Stimulated activated CD8-positive, alpha-beta memory T cell treated with anti-CD3 and anti-CD28 coated beads, Interleukin-12 subunit alpha, Interleukin-12 subunit beta, amount 100 ng/mL, for 24 hours (primary cell): ENCODE measurements around the gene HSD17B14.
"Not testable (repeated sequence)": the region's sequence is repeated elsewhere in the genome, so short reads cannot be mapped to it uniquely, and the experiment has no call there.

Experiments used
- DNase-seq: peaks from one replicate; pipeline ENCODE4 v3.0.0-alpha.2; 2020; ENCODE audit errors: extremely low read depth

The HSD17B14 gene

DNA sequence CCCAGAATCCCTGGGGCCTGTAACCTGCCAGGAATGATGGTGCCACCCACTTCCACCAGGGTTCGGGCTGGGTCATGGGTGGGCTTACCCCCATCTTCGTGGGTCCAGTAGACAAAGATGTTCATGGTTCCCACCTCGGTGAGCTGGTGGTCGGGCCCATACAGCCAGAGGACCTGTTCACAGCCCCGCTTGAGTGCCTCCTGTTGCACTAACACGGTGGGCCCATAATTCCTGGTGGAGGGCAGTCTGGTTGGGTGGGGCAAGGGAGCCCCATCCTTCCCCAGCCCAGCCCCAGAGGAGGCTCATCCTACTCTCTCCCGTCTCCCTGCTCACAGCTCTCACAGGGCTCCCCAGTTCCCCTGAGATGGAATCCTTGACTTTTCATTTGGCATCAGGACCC is 39.2 kb downstream of the HSD17B14 start:
- DNase-seq, result no peak

DNA sequence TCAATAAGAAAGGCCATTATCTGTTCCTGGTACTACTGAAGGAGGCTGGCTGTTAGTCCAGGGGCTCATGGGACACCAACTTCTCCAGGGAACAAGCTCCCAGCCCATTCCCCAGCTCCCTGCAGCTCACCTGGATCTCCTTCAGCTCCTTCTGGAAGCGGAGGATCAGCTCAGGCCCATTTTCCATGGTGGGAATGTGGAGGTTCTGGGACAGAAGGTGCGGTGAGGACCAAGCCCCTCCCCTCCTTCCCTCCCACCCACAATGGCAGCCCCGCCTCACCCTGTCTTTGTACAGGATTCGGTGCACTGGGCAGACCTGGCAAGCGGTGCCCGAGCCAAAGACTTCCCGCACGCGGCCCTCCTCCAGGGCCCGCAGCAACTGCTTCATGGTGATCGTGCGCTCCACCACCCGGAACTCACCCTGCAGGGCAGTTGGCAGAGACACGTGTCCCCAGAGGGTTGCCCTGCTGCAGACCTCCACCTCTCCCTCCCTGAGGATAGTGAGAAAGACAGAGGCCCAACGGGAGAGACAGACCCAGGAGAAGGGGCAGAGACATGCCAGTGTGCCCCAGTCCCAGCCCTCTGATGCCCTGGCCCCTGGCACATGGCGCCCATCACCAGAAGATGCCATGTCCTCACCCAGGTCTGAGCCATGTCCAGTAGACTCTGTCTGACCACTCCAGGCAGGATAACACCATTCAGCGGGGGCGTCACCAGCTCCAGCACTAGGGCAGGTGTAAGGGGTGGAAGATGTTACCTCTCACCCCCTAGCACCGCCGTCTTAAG is 39.8 kb downstream of the HSD17B14 start:
- DNase-seq, result no peak

DNA sequence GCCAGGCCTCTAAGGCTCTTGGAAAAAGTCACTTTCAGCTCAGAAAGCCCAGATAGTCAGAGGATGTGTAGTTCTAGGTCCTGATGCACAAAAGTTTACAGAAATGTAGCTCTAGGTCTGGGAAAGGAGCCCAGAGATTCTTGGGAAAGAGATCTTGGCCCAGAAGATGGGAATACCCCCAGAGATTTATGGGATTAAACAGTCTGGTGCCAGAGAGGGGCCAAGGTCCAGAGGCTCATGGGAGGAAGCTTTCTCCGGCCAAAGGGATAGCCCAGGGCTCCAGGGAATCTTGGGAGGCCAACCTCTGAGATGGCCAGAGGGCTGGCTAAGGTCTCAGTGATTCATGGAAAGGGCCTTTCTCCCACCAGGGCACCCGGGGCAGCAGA is 40.6 kb downstream of the HSD17B14 start:
- DNase-seq, result no peak

- DNase-seq, result peak; percentile 52
Measured at GRCh38 chr19:48795055-48795684, 41.1 kb downstream of the HSD17B14 start.

DNA sequence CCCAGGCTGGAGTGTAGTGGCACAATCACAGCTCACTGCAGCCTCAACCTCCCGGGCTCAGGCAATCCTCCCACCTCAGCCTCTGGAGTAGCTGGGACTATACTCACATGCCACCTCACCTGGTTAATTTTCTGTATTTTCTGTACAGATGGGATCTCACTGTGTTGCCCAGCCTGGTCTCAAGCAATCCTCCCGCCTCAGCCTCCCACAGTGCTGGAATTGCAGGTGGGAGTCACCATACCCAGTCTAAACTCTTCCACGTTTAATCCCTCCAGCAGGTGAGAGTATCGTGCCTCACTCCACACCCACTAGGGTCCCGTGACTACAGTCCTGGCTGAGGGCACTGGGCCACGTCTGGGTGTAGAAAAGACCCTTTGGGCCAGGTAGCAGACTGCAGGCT is 42.0 kb downstream of the HSD17B14 start:
- DNase-seq, result no peak

DNA sequence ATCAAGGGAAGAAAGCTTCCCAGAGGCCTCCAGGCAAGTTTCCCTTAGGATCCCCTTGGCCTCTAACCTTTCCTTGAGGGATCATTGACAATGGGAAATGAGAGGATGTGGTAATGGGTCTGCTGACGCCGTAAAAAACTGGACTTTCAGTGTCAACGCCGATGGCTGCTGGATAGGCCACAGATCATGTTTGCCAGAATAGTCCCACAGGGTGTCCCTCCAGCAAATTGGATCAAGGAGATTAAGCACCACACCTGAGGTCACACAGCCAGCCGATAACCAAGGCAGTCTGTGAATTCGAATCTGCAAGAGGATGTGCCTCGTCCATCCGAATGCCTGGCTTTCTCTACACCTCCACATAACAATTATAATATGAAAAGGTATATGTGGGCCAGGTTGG is 43.0 kb downstream of the HSD17B14 start:
- no peak for DNase-seq

- DNase-seq, result not testable (repeated sequence)
Measured at GRCh38 chr19:48787331-48787730, 49.0 kb downstream of the HSD17B14 start.

- not testable (repeated sequence) for DNase-seq
Measured at GRCh38 chr19:48786422-48786821, 49.9 kb downstream of the HSD17B14 start.

DNA sequence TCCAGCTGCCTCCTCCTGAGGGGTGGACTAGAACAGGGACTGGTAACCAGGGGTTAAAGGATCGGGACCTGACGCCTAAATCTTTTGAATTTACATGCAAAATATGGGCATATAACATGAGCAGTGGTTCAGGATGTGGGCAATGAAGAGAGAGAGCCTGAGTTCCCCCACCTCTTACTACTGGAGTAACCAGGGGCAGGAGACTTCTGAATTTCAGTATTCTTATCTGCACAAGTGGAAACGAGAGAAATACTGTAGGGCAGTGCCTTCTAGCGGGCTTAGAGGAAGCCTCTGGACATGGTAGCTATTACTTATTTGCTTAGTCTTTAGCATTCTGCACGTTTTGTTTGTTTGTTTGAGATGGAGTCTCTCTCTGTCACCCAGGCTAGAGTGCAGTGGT is 51.8 kb downstream of the HSD17B14 start:
- DNase-seq, result no peak

DNA sequence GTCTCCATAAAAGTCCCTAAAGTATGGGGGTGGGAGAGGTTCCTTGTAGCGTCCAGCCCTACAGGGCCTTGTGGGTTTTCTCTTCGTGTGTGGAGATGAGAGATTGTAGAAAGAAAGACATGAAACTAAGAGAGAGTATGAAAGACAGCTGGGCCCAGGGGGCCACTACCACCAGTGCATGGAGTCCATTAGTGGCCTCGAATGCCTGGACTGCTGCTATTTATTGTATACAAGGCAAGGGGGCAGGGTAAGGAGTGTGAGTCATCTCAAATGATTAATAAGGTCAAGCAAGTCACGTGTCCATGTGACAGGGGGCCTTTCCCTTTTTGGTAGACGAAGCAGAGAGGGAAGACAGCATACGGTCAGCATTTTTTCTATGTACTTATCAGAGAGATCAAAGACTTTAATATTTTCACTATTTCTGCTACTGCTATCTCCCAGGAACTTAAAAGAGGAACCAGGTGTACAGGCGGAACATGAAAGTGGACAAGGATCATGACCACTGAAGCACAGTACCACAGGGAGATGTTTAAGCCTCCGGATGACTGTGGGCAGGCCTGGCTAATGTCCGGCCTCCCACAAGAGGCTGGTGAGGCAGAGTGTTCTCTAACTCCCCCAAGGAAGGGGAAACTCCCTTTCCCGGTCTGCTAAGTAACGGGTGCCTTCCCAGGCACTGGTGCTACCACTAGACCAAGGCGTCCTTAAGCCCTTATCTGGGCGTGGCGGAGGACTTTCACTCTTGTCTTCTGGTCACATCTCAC is 55.5 kb downstream of the HSD17B14 start:
- no peak for DNase-seq

DNA sequence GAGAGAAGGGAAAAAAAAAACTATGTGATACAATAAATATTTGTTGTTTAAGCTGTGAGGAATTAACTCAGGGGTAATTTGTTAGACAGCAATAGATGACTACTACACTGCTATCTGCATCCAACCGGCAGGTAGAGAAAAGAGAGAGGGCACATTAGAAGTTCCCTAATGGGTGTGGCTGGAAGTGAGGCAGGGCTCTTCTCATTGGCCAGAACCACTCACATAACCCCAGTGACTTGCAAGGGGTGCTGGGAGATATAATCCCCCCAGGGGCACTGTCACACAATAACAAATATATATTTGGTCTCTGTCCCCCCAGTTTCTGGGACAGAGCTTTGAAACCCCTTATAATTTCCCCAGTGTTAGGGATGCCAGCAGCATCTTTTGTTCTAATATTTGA is 56.7 kb downstream of the HSD17B14 start:
- DNase-seq, result no peak

- no peak for DNase-seq
Measured at GRCh38 chr19:48777720-48778119, 58.6 kb downstream of the HSD17B14 start.

DNA sequence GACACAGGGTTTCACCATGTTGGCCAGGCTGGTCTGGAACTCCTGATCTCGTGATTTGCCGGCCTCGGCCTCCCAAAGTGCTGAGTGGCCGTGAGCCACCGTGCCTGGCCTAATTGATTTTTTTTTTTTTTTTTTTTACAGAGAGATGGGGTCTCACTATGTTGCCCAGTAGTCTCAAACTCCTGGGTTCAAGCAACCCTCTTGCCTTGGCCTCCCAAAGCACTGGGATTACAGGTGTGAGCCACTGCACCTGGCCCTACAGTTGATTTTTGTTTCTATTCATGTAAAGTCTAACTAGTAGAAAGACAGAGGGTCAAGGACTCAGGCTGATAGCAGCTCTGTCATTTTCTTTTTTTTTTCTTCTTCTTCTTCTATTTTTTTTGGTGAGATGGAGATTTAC is 59.2 kb downstream of the HSD17B14 start:
- no peak for DNase-seq

- no peak for DNase-seq
Measured at GRCh38 chr19:48772503-48772953, 63.8 kb downstream of the HSD17B14 start.

GRCh38 chr19:48770734-48771472 is 65.4 kb downstream of the HSD17B14 start:
- no peak for DNase-seq

DNA sequence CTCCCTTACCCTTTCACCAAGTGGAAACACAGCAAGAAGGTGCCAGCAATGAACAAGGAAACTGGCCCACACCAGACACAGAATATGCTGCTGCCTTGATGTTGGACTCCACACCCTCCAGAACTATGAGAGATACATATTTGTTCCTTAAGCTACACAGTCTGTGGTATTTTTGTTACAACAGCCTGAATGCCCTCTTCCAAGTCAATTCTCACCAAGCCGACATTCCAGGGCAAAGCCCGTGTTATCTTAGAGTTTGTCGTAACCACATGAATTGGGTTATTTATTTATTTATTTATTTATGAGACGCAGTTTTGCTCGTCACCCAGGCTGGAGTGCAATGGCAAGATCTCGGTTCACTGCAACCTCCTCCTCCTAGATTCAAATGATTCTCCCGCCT is 66.0 kb downstream of the HSD17B14 start:
- no peak for DNase-seq

GRCh38 chr19:48768994-48769713 is 67.1 kb downstream of the HSD17B14 start:
- DNase-seq, result no peak

- DNase-seq, result not testable (repeated sequence)
Measured at GRCh38 chr19:48768171-48768753, 68.0 kb downstream of the HSD17B14 start.

DNA sequence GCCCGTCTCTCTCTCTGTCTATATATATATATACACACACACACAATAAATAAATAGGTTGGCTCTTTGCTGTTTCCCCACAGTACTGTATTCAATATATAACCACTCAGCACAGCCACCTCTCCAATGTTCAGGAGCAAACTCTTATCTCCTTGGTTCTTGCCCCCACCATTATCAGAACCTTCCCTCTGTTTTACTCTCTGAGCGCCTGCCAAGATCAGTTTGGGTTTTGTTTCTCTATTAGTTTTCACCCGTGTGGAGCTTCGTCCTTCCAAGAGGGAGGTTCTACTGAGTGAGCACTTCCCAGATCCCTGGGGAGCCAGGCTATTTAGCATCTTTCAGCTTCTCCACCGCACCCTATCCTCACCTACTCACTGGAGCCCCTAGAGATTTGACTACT is 70.5 kb downstream of the HSD17B14 start:
- not testable (repeated sequence) for DNase-seq
